NCI-H2107 treated with DMSO at 0.1 percent for 48 hours (cell line): ENCODE results near the gene PIGK.
A peak's percentile ranks its signal among the peaks of the same experiment; 100 is the strongest.
"Not testable (repeated sequence)": the region's sequence is repeated elsewhere in the genome, so short reads cannot be mapped to it uniquely, and the experiment has no call there.

Experiments used
- DNase-seq: peaks from one replicate; lab custom pipeline; 2025; ENCODE audit not compliant: unreplicated experiment; lab: John Stamatoyannopoulos, UW

The PIGK gene

DNA sequence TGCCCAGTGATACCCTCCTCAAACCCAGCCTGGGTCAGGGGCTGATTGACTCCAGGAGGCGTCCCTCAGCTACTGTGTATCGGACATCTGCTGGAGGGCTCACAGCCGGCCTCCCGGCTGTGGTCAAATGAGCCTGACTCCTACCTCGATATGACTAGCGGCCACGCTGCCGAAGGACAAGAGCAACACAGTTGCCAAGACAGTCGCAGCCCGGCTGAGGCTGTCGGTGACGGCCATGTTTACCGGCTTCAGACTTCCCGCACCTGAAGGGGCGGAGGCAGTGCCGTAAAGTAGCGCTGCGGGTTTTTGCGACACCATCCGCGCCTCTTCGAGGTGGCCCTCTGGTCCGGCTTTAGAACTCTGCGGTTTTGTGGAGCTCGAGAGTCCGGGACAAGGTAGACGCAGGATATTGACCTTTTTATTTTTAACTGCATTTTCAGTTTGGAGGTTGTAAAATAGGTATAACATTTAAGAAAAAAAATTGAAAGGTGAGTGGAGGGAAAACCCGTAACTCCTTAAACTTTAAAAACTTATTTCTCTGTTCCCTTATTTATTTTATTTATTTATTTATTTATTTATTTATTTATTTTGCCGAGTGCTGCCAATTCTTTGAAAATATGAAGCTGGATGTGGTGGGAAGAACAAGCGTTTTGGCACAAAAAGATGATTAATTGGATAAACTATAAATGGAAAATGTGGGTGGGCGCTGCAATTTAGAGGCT is at the start of gene PIGK:
TSS of gene PIGK (minus strand) at position 265 of the 722 bp plus-strand sequence. CDS start at position 237, 28 bp downstream.
- DNase-seq: peak; percentile 72

DNA sequence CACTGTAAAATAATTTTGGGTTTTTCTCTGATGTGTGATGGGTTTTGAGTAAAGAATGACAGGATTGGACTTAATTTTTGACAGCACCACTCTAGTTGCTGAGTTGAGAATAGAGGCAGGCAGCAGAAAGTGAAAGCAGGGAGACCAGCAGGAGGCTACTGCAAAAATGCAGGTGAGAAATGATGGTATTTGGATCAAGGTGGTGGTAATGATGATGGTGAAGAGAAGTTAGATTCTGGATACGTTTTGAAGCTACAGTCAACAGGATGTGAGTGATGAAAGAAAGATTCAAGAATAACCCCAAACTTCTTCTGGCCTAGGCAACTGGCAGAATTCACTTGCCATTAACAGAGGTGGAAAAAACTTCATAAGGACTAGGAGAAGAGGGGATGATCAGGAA is 47.8 kb upstream of the PIGK start:
- DNase-seq: no peak

DNA sequence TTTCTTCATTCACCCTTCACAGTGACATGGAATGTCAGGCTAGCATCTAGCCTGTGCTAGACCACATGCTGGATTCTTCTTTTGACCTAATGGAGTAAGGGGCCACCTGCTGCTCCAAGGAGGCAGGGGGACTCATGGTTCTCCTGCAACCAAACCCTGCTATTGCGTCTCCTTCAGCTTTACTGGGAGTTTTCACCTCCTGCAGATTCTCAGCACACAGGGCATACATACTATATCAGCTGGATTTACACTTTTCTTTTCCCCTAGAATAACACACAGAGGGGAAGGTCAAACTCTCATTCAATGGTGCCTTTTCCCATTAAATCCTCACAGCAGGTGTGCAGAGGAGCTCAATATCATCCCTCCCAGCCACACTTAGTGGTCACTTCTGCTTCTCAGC is 46.0 kb upstream of the PIGK start:
- DNase-seq: no peak

DNA sequence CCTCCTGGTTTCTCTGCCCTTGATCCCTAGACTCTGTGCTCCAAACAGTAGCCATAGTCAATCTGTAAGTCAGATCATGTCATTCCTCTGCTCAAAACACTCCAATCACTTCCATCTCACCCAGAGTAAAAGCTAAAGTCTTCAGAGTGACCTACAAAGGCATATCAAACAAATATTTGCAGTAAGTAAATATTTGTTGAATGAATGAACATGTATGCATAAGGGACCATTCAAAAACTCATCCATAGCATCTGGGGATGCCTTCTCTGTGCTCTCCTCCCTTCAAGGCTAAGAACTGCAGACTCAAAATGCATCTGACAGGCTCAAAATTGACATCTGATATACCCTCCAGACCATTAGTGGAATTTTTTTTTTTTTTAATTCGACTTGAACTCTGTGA is 44.5 kb upstream of the PIGK start:
- no peak for DNase-seq

DNA sequence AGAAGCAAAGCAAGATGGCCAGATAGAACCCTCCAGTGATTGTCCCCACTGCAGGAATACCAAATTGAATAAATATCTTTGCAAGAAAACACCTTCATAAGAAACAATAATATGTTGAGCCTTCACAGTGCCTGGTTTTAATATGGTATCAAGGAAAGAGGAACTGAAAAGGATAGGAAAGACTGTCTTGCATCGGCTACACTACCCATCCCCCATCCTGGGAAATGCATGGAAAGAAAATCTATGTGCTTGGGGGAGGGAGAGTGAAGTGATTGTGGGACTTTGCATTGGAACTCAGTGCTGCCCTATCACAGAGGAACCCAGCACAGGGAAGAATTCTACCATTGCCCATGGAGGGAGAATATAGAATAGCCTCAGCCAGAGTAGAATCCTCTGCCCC is 34.0 kb upstream of the PIGK start:
- no peak for DNase-seq

DNA sequence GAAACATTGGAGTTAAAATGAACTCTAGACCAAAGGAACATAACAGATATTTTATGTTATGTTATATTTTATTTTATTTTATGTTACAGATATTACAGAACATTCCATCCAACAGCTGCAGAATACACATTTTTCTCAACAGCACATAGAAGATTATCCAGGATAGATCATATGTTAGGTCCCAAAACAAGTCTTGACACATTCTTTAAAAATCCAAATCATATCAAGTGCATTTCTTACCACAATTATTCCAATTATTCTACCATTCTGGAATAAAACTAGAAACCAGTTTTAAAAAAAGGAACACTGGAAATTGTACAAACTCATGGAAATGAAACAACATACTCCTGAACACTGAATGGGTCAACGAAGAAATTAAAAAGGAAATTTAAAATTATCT is 30.9 kb upstream of the PIGK start:
- no peak for DNase-seq

DNA sequence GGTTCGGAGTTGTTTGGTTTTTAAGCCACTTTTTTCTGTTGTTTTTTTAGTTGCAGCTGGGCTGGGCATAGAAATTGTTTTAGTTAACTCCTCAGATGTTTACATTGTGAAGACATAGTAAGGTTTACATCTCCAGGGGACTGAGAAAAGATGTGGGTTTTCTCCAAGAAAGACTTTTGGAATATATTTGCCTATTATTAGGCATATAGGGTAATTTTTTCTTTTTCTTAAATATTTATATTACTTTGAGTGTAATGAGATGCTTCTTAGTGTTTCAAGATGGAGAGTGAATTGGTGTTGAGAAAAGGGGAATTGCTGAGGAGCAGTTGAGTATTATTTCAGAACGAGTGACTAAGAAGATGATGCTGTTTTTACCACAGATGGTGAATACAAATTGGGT is 26.6 kb upstream of the PIGK start:
- DNase-seq: no peak

DNA sequence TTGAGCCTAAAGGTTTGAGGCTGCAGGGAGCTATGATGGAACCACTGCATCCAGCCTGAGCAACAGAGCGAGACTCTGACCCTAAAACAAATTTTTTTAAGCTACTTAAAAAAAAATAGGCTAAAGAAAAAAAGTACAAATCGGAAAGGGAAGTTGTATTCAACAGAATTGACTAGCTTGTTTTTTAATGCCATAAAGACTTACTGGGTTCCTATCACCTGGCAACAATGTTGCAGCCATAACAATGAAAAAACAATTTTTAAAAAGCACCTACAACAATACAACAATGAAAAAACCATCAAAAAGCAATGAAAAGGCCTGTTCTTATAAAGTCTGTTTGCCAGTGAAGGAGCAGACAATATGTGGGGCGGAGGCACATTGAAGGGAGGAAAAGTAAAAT is 20.1 kb upstream of the PIGK start:
- DNase-seq: no peak

DNA sequence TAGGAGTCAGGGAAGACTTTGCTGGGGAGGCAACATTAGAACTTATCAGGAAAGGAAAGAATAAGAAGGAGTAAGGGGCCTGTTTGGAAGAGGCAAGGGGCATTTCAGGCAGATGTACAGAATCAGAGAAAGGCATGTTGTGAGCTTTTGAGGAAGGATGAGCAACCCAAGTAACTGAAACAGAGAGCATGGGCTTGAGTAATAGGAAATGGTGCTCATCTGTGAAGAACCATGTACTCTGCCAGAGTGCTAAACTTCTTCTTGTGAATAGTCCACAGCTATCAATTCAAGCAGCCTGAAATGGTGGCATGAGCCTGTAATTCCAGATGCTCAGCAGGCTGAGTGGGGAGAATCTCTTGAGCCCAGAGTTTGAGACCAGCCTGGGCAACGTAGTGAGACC is 19.2 kb upstream of the PIGK start:
- no peak for DNase-seq

DNA sequence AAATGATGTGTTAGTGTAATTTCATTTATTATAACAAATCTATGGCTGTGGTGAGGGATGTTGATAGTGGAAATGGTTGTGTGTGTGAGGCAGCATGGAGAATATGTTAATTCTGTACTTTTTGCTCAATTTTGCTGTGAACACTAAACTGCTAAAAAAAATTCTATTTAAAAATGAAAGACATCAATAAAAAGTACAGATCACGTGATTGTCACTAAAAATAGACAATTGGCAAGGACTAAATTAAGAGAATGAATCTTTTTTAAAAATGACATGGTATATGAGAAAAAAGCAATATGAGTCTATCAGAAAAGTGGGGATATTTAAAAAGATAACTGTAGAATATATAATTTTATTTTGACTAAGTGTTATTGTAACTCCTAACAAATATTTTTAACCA is 15.7 kb upstream of the PIGK start:
- no peak for DNase-seq

DNA sequence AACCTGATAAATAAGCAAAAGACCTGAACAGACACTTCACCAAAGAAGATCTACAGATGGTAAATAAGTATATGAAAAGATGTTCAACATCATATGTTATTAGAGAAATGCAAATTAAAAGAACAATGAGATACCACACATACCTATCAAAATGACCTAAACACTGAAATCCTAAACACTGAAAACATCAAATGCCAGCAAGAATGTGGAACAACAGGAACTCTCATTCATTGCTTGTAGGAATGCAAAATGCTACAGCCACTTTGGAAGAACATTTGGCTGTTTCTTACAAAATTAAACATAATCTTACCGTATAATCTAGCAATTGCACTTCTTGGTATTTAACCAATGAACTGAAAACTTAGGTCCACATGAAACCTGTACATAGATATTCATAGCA is 14.9 kb upstream of the PIGK start:
- DNase-seq: no peak

DNA sequence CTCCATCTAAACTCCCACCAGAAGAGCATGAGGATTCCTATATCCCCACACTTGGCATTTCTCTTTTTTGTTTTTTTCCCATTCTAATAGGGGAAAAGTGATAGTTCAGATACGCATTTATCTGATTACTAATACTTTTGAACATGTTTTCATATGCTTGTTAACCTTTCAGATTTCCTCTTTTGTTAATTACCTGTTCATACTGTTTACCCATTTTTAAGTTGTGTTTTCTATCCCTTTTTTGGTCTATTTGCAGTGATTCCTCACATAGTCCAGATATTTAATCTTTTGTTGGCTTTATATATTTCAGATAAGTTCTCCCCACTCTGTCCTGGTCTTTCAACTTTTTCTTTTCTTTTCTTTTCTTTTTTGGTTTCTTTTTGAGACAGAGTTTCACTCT is 13.6 kb upstream of the PIGK start:
- no peak for DNase-seq

DNA sequence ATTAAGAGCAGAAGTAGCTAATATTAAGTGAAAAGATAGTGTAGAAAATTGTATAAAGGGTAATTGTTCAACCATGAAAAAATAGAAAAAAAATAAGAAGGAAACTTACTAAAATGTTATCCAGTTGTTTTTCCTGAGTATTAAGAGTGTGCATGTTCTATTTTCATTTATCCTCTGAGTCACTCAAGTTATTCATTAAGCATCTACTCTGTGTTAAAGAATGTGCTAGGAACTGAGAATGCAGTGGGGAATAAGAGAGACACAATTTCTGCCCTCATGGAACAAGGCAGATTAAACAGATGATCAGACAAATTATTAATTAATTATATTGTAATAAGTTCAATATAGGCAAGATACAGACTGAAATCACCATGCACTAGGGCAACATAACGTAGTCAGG is 10.8 kb upstream of the PIGK start:
- no peak for DNase-seq

DNA sequence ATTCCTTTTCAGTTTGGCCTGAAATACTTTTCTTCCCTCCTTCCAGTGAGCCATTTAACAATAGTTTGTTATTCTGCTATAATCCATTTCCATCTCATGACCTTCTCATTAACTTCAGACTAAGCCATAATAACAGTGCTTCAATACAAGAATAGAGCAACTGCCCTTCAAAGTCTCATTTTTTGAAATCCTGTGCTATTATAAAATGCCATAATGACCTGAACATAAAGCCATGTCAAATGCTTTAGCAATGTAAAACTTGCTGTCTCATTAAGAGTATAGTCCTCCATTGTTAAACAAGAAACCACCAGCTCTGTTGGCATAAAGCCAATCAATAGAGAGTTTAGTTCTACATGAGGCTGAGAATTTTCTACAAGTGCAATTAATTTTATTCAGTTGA is 9.6 kb upstream of the PIGK start:
- no peak for DNase-seq

DNA sequence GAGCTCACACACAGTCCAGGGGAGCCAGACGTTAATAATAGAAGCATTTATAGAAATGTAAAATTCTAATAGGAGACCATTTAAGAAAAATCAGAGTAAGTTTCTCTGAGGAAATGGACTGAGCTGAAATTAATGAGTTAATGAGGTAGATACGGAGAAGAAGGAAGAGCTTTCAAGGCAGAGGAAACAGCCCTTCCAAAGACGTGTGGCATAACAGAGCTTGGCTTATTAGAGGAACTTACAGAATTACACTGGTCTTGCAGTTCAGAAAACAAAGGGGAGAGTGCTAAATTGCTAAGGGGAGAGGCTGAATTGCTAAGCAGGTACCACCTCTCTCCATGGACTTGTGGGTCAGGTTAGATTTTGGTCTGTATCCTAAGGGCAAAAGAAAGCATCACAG is 8.2 kb upstream of the PIGK start:
- no peak for DNase-seq

DNA sequence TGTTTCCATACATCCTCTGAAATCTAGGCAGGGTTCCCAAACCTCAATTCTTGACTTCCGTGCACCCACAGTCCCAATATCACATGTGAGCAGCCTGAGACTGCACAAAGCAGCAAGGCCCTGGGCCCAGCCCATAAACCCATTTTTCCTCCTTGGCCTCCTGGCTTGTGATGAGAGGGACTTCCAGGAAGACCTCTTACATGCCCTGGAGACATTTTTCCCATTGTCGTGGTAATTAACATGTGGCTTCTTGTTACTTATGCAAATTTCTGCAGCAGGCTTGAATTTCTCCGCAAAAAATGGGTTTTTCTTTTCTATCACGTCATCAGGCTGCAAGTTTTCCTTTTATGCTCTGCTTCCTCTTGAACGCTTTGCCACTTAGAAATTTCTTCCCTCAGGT is 3.3 kb upstream of the PIGK start:
- no peak for DNase-seq

DNA sequence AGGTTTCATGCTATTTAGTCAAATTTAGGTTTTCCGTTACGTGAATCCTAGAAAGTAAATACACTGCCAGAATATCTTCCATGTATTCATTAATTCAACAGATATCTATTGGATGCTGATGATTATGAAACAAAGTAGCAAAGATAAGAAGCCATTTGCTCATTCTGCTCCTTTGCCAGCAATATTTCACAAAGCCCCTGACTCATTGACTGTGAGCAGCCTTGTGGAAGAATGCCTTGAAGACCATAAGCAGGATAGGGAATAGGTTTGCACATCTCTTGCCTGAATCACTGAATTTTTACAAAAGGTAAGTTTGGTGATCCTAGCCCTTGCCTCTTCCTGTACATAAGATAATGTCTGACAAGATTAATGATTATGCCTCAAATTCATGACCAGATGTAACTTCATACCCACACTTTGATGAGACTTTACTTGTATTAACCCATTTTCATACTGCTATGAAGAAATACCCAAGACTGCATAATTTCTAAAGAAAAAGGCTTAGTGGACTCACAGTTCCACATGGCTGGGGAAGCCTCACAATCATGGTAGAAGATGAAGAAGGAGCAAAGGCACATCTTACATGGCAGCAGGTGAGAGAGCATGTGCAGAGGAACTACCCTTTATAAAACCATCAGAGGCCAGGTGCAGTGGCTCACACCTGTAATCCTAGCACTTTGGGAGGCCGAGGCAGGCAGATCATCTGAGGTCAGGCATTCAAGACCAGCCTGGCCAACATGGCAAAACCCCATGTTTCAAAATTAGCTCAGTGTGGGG is 1.6 kb upstream of the PIGK start:
- DNase-seq: no peak

DNA sequence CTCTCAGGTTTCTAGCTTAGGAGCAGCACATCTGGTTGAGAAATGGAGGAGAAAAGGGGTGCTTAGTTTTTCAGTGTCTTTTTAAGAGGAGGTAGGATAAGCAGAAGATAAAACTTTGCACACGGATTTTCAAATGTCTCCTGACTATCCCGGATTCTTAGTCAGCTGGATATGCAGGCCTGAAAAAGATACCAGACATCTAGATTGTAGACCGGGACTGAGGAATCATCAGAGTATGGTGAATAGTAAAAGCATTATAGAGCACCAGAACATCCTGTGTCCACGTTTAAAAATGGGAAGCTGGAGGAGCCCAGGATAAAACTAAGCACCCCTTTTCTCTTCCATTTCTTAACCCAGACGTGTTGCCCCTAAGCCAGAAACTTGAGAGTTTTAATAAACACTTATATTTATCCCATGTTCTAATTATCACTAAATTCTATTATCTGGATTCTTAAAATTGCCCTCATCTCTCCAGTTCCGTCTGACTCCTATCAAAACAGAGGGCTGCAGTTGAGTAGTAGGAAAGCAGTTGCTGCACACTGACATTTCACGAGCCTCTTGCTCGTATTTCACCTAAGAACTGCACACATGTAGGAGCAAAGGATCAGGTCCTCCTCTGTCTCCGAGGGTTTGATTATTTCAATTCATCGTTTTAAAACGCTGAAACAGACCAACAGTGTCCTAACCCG is 609 bp downstream of the PIGK start:
- DNase-seq: peak; percentile 65

DNA sequence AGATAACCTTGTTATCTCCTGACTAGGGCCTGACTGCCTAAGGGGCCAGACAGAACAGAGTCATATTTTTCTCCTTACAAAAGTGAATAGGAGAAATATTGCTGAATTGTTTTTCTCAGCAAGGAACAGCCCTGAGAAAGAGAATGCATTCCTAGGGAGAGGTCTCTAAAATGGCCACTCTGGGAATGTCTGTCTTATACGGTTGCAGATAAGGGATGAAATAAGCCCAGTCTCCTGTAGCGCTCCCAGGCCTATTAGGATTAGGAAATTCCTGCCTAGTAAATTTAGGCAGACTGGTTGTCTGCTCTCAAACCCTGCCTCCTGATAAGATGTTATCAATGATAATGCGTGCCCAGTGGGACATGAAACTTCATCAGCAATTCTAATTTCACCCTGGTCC is 15.2 kb downstream of the PIGK start:
- DNase-seq: not testable (repeated sequence)

DNA sequence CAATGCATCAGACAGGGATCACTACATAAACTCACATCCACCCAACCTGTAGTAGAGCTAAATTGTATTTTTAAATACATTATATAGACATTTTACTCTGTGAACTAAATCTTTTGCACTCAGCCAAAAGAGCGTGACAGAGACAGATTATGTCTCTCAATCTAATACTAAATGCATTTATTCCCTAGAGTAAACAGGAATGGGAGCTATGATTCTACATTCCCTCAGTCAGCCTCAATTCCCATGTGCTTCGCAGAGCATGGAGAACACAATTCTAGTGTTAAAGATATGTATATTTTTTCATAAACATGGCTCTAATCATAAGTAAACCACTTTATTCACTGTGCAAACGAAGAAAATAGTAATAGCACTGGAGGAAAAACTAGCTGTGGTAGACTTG is 16.5 kb downstream of the PIGK start:
- DNase-seq: no peak

DNA sequence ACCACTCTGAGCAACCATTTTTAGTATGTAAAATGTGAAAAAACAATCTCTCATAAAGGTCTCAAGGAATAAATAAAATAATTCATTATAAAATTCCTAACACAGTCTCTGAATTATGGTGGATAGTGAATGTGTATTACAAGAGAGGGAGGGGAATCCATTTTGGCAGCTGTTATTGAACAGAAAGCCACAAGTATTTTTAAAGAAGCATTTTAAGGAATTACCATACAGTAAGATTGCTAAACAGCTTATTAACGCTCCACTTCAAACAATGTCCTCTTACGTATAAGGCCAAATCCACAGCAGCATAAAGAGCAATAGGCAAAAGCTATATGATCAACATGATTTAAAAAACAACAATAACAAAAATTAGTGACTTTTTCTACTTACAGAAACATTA is 18.4 kb downstream of the PIGK start:
- DNase-seq: no peak

DNA sequence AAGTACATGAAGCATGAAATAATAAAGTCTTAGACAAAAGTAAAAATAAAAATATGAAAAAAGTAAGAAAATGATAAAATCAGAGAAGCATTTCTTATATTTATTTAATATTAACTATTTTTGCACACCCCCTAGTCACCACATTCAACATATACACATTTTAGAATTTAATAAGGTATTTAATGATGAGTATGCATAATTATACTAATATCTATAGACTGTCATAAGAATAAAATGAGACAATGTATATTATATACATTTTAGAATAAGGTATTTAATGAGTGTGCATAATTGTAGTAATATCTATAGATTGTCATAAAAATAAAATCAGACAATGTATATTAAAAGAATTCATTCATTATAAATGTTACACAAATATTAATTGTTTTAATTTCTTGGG is 18.9 kb downstream of the PIGK start:
- DNase-seq: no peak
